Natural killer cell (primary cell): Measurements from ENCODE around the gene RPS28. TPM values are rescaled to one million over a fixed set of nuclear protein-coding genes. Genes with fewer than 3 reads are reported as not detected.
"Not testable (repeated sequence)": the region's sequence is repeated elsewhere in the genome, so short reads cannot be mapped to it uniquely, and the experiment has no call there.

Source experiments
- ATAC-seq, 3 donors: fragments of 150-1000 bp in 2 of 3; fragments of 200-7000 bp in 1 of 3; cut with Tn5 transposase; 1 replicate in 1 of 3; 2 replicates in 2 of 3; pipeline ENCODE4 v1.10.0; 2021; ENCODE audit warnings: mild to moderate bottlenecking in 2 of 3, moderate library complexity in 2 of 3
- DNase-seq, 2 donors: peaks; one replicate each; pipeline versions ENCODE4 v3.0.0 to v3.0.0-alpha.2; 2013 to 2021; ENCODE audit warnings: mixed read lengths in 1 of 2
- H3K27ac ChIP-seq: one replicate; pipeline ENCODE4 v1.5.1; 2013; ENCODE audit warnings: mild to moderate bottlenecking, low read length
- H3K27me3 ChIP-seq: one replicate; pipeline ENCODE4 v1.6.1; 2013; ENCODE audit warnings: low read length; ENCODE audit not compliant: control insufficient read depth, insufficient read depth
- H3K36me3 ChIP-seq: one replicate; pipeline ENCODE4 v1.6.1; 2013; ENCODE audit warnings: low read length; ENCODE audit not compliant: control insufficient read depth, insufficient read depth
- H3K4me1 ChIP-seq: one replicate; pipeline ENCODE4 v1.6.1; 2013; ENCODE audit warnings: low read length; ENCODE audit not compliant: control insufficient read depth, insufficient read depth
- H3K4me3 ChIP-seq: one replicate; pipeline ENCODE4 v1.5.1; 2013; ENCODE audit warnings: low read length
- H3K9me3 ChIP-seq: one replicate; pipeline ENCODE4 v1.6.1; 2013; ENCODE audit warnings: low read length; ENCODE audit not compliant: control insufficient read depth, insufficient read depth
- H3K27ac Mint-ChIP-seq, 2 donors: one replicate each; pipeline ENCODE4 v1.8.0; 2022; ENCODE audit warnings: mild to moderate bottlenecking in 2 of 2, mixed read lengths in 2 of 2, moderate library complexity in 1 of 2
- H3K27me3 Mint-ChIP-seq, 2 donors: one replicate each; pipeline ENCODE4 v1.8.0; 2022; ENCODE audit warnings: low read depth in 2 of 2, mixed read lengths in 2 of 2
- H3K36me3 Mint-ChIP-seq: one replicate; pipeline ENCODE4 v1.8.0; 2022; ENCODE audit warnings: mixed read lengths
- H3K4me1 Mint-ChIP-seq, 2 donors: one replicate each; pipeline ENCODE4 v1.8.0; 2022; ENCODE audit warnings: mixed read lengths in 2 of 2
- H3K4me3 Mint-ChIP-seq: one replicate; pipeline ENCODE4 v1.8.0; 2022; ENCODE audit warnings: mild to moderate bottlenecking, moderate library complexity, mixed read lengths
- H3K9me3 Mint-ChIP-seq, 2 donors: one replicate each; pipeline ENCODE4 v1.8.0; 2022; ENCODE audit warnings: mixed read lengths in 2 of 2
- CTCF ChIP-seq: fragments of 200-600 bp; IDR thresholded peaks from one replicate; pipeline ENCODE4 v1.8.0; 2022; ENCODE audit warnings: antibody characterized with exemption
- WGBS: methylation state at CpG from one replicate; pipeline ENCODE4 v1.1.7; 2013; ENCODE audit warnings: missing lambda C conversion rate; ENCODE audit not compliant: insufficient coverage; 5-methylcytosine and 5-hydroxymethylcytosine counted together
- intact Hi-C: fragments of 100-400 bp; cut with micrococcal nuclease; formaldehyde crosslinking; loops from one replicate; pipeline ENCODE4 v1.14.2; 2022
- total RNA-seq, 4 donors: library from RNA; stranded (reverse); fragments of 120-200 nt in 1 of 4; gene quantifications; one replicate each; pipeline versions ENCODE4 v1.2.3 to v1.2.4, GENCODE V29; 2013 to 2022

RPS28 gene
- total RNA-seq, 3 donors from 2014 or later (not counting 1 experiment from before 2014, with no cell fraction given) = 1,133 to 1,486 (median 1,403) TPM

DNA sequence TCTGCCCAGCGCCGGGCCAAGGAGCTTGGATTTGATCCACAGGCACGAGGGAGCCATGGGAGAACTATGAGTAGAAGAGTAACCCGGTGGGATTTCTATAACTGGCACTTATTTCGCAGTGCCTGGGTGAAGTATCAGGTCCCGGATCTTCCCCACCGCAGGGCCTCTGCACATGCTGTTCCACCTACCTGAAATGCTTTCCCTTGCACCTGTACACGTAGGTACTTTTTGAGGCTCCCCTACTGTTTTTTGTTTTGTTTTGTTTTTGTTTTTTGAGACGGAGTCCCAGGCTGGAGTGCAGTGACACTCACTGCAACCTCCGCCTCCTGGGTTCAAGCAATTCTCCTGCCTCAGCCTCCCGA is 22.2 kb downstream of the RPS28 start:
- WGBS = 48% methylated on average over 11 of the region's 11 CpGs
- Histone ChIP-seq H3K4me1 (peaks cover 19% of the 10 kb centered on the region), H3K27ac (no peak overlapping the region), H3K9me3 (no peaks in the 10 kb centered on the region), H3K4me3 (peak overlapping the region; percentile 79), H3K36me3 (no peaks in the 10 kb centered on the region), H3K27me3 (no peaks in the 10 kb centered on the region)
- peak overlapping the region; percentile 43 to 86 for H3K27ac Mint-ChIP-seq
- TF ChIP-seq CTCF = no peak
- no peaks in the 10 kb centered on the region for H3K36me3 Mint-ChIP-seq
- no peaks in the 10 kb centered on the region for H3K27me3 Mint-ChIP-seq
- ATAC-seq = no peak
- intact Hi-C loops = no loop called here
- peaks cover 12 to 23% of the 10 kb centered on the region in 2 donors for H3K4me1 Mint-ChIP-seq
- H3K4me3 Mint-ChIP-seq = peak overlapping the region; percentile 87
- H3K9me3 Mint-ChIP-seq = no peaks in the 10 kb centered on the region
- DNase-seq = no peak

DNA sequence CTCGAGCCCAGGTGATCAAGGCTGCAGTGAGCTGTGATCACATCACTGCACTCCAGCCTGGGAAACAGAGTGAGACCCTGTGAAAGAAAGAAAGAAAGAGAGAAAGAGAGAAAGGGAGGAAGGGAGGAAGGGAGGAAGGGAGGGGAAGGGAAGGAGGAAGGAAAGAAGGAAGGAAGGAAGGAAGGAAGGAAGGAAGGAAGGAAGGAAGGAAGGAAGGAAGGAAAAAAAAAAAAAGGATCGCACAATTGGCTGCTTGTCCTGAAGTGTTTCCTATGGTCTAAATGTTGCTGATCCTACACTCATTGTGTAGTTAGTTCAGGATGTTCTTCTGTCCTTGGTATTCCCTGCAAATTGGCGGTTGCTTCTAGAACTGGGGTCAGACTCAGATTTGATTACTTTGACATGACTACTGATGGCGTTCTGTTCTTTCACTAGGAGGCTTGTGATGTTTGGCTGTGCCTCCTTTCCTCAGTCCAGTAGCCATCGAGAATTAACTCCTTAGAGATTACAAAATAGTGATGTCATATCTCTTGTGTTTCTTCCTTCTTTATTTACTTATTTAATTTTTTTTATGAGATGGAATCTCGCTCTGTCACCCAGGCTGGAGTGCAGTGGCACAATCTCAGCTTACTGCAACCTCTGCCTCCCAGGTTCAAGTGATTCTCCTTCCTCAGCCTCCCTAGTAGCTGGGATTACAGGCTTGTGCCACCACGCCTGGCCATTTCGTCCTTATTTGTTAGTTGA is 28.5 kb downstream of the RPS28 start:
- intact Hi-C loops = loop anchor here (5.0 kb wide), 1 partner anchor 232 kb away; no protein-coding TSS in a partner anchor
- not testable (repeated sequence) for H3K4me1 Mint-ChIP-seq, H3K9me3 Mint-ChIP-seq, H3K36me3 ChIP-seq, H3K4me1 ChIP-seq, H3K27ac ChIP-seq, H3K9me3 ChIP-seq, DNase-seq, H3K27me3 ChIP-seq, H3K4me3 Mint-ChIP-seq, H3K4me3 ChIP-seq, H3K36me3 Mint-ChIP-seq, H3K27ac Mint-ChIP-seq, ATAC-seq
- WGBS = 73% methylated on average over 5 of the region's 8 CpGs
- peaks cover 15 to 18% of the 10 kb centered on the region in 2 donors for H3K27me3 Mint-ChIP-seq

DNA sequence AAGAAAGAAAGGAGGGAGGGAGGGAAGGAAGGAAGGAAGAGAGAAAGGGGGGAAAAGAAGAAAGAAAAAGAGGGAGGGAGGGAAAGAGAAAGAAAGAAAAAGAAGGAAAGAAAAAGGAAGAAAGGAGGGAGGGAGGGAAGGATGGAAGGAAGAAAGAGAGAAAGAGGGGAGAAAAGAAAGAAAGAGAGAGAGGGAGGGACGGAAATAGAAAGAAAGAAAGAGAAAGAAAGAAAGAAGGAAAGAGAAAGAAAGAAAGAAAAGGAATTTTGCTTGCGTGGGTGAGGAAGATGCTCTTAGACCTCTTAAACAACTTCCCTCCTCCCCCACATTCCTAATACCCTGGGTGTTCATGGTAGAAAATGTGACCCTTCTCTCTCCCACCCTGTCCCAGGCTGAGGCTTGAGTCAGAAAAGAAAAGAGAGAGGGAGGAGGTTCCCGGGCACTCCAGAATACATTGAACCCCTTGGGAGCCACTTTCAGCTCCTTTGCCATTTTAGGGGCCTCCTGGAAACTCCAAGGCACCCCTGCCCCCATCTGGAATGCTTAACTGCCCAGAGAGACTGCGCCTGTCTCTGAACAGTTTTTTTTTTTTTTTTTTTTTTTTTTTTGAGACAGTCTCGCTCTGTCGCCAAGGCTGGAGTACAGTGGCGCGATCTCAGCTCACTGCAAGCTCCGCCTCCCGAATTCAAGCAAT is 31.0 kb downstream of the RPS28 start:
- H3K9me3 ChIP-seq = no peaks in the 10 kb centered on the region
- H3K36me3 ChIP-seq = no peaks in the 10 kb centered on the region
- TF ChIP-seq CTCF = no peak
- no peak overlapping the region for H3K4me3 Mint-ChIP-seq
- no peak overlapping the region for H3K27ac ChIP-seq
- ATAC-seq (no peak), DNase-seq (no peak)
- H3K4me1 Mint-ChIP-seq = peaks cover 4 to 5% of the 10 kb centered on the region in 2 donors
- peaks cover 9% of the 10 kb centered on the region for H3K4me1 ChIP-seq
- 46% methylated on average over 9 of the region's 10 CpGs for WGBS
- H3K9me3 Mint-ChIP-seq = no peaks in the 10 kb centered on the region
- H3K27me3 Mint-ChIP-seq = peaks cover 15 to 18% of the 10 kb centered on the region in 2 donors
- intact Hi-C loops = loop anchor here (2.0 to 5.0 kb wide), 2 partner anchors 230 to 291 kb away; no protein-coding TSS in a partner anchor
- H3K4me3 ChIP-seq = no peak overlapping the region
- H3K36me3 Mint-ChIP-seq = no peaks in the 10 kb centered on the region
- H3K27me3 ChIP-seq = peaks cover 6% of the 10 kb centered on the region
- no peak overlapping the region for H3K27ac Mint-ChIP-seq

- not testable (repeated sequence) for H3K27ac Mint-ChIP-seq, H3K36me3 ChIP-seq, DNase-seq, H3K9me3 ChIP-seq, H3K36me3 Mint-ChIP-seq, H3K9me3 Mint-ChIP-seq, H3K27ac ChIP-seq, H3K27me3 ChIP-seq, H3K4me3 ChIP-seq, H3K4me1 Mint-ChIP-seq, ATAC-seq, H3K4me3 Mint-ChIP-seq, H3K4me1 ChIP-seq
- intact Hi-C loops = loop anchor here (2.0 to 5.0 kb wide), 2 partner anchors 229 to 290 kb away; no protein-coding TSS in a partner anchor
- 76% methylated on average over 5 of the region's 5 CpGs for WGBS
- peaks cover 15 to 18% of the 10 kb centered on the region in 2 donors for H3K27me3 Mint-ChIP-seq
Observed at GRCh38 chr19:8352845-8353244, 31.5 kb downstream of the RPS28 start.
